HTERT RPE-1 (cell line): ENCODE results near the gene PIGB.
"Not testable (repeated sequence)": the region's sequence is repeated elsewhere in the genome, so short reads cannot be mapped to it uniquely, and the experiment has no call there.

ENCODE experiments used
- in situ Hi-C: fragments of 300-500 bp; cut with MboI; formaldehyde crosslinking; loops from 4 replicates; pipeline ENCODE4 v1.14.3; 2020; ENCODE audit warnings: low sequenced_read_pairs

The PIGB gene

DNA sequence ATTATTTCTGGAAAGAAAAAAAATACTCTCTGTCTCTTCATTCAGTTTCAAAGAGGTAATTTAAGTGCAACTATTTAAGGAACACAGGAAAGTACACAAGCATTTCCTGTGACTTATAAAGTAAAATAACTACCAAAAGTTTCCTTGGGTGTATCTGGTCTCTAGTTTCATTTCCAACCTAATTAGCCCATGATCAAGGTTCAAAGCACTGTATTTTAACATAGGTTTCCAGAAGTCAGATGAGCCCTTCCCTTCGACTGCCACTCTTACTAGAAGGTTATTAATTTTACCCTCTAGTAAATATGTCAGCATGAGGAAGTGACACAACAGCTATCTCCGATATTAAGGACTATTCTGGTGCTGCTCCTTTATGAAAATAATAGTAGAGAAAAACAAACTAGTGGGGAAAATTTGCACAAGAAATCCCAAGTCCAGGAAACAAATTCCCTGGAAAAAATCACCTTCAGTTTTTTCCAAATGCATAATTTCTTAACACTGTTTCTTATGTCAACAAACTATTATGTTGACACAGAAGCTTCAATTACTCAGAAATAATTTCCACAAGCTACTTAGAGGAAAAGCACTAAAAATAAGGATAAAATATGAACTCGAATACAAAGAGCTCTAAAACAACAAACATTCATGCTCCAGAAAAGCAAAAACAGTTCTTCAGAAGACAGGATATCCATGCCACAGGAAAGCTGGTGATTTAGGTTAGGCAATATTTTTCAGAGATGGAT is 53.8 kb downstream of the PIGB start:
- in situ Hi-C loops: no loop called here

DNA sequence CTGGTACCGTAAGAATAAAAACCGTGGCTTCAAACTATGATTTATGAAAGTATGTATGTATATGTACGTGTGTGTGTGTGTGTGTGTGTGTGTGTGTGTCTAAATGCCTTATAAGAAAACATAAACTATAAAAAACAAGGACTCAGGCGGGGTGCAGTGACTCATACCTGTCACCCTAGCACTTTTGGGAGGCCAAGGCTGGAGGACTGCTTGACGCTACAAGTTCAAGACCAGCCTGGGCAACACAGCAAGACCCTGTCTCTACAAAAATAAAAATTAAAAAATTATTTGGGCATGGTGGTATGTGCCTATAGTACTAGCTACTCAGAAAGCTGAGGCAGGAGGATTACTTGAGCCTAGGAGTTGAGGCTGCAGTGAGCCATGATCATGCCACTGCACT is 60.1 kb downstream of the PIGB start:
- in situ Hi-C loops: no loop called here

DNA sequence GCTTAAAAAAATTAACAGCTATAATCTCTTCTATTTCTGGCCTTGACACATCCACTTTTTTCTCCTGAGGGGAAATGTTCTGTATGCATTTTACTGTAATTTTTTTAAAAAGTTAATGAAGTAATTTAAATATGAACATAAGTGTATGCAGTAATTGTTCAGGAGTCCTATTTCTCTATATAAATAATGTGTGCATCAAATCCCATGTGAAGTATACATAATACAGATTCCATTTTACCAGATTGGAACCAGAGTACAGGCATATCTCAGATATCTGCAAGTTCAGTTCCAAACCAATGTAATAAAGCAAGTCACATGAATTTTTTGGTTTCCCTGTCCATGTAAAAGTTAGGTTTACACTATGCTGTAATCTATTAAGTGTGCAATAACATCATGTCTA is 62.6 kb downstream of the PIGB start:
- in situ Hi-C loops: no loop called here

DNA sequence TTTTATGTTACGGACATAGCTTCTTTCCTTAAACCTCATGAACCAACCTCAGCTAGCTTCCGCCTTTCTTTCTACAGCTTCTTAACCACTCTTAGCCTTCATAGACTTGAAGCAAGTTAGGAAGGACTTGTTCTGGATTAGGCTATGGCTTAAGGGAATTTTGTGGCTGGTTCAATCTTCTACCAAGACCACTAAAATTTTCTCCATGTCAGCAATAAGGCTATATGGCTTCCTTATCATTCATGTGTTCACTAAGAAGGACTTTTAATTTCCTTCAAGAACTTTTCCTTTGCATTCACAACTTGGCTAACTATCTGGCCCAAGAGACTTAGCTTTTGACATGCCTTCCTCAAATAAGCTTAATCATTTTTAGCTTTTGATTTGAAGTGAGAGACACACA is 64.7 kb downstream of the PIGB start:
- in situ Hi-C loops: no loop called here

DNA sequence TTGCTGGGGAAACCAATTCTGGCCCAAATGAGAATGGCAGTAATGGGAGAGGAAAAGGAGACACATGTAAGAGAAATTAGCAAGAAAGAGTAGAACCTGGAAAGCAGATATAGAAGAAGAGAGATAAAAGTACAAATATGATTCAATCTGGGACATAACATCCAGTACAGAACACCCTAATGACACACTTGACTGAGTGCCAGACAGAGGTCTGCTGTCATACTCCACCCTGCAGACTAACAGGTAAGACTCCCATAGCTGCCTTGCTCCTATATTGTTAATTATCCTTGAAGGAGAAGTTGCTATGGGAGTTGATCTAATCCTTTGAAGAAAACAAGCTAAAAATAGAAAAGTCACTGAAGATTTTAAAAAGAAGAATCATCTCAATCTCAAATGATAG is 68.0 kb downstream of the PIGB start:
- in situ Hi-C loops: no loop called here

DNA sequence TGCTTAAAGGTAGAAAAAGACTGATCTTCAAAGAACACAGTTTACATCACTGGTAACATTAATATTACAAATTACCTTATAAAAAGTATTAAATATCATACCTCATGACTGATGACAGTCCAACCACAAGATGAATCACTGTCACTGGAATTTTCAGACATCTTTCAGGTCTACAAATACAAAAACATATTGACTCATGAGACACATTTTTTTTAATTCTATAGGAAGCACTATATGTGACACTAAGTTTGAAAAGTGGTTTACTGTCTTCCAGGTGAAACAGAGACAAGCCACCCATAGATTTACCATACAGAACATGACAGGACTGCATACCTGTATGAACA is 70.2 kb downstream of the PIGB start:
- in situ Hi-C loops: no loop called here

DNA sequence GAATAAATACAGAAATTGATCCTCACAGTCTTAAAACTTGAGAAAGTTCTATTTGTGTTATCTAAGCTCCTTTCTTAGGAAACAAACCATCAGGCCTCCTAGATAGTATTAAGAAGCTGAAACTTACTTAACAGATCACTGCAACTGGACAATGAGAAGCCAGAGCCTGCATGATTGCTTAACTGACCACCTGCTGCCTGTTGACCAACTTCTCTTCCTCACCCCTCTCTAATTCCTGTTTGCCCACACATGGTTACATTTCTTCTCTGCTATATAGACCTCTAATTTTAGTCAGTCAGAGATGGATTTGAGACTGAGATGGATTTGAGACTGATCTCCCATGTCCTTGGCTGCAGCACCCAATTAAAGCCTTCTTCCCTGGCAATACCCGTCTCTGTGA is 75.7 kb downstream of the PIGB start:
- in situ Hi-C loops: no loop called here

DNA sequence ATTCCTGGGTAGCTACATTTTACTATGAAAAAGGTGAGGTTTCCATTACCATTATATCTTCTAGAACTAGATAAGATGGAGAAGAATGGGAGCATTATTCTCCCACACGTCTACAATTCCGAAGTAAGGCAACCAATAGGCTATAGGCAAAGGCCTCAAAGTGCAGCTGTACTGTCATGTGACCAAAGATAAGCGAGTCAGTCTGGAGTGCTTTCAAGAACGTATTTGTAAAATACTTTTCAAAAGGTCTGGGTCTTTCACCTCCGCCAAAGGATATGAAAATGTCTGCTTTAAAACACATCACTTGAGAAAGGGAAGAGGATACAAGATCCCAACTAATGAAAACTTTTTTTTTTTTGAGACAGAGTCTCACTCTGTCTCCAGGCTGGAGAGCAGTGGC is 79.2 kb downstream of the PIGB start:
- in situ Hi-C loops: no loop called here

DNA sequence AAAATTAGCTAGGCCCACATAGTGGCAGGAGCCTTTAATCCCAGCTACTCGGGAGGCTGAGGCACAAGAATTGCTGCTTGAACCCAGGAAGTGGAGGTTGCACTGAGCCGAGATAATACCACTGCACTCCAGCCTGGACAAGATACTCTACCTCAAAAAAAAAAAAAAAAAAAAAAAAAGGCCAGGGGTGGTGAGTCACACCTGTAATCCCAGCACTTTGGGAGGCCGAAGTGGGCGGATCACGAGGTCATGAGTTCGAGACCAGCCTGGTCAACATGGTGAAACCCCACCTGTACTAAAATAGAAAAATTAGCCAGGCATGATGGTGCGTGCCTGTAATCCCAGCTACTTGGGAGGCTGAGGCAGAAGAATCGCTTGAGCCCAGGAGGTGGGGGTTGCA is 81.0 kb downstream of the PIGB start:
- in situ Hi-C loops: not testable (repeated sequence)

DNA sequence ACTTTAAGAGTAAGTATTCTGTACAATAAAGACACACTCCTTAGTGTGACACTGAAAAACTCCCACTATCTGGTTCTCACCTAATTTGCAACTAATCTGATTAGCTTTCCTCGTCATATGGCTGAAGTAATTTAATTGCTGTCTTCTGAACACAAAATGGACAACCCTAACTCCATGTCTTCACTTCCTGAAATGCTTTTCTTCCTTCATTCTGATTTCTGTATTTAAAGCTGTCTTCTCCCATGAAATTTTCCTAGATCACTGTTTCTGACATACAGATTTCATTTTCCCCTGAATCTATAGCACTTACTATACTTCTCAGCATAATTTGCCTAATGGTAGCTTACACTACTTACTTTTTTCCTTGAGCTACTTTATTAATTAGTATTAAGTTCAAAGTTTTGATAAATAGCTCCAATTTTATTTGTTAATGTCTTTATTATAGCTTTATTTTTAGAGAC is 82.8 kb downstream of the PIGB start:
- in situ Hi-C loops: no loop called here

DNA sequence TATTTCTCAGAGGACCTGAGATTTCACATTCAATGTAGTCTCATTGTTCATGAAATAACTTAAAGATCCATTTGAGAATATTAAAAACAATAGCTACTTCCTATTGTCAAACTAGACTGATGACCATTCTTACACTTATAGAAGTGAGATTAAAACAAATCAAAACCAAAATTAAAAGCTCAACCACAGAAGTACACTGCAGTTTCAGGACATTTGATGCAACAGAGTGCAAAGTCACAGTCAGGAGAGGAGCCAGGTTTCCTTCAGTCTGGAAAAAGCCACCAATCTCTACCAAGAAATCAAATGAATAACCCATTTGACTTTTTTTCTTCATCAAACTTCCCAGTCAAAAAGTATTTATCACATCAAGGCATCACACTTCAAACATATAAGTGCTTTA is 83.7 kb downstream of the PIGB start:
- in situ Hi-C loops: no loop called here

DNA sequence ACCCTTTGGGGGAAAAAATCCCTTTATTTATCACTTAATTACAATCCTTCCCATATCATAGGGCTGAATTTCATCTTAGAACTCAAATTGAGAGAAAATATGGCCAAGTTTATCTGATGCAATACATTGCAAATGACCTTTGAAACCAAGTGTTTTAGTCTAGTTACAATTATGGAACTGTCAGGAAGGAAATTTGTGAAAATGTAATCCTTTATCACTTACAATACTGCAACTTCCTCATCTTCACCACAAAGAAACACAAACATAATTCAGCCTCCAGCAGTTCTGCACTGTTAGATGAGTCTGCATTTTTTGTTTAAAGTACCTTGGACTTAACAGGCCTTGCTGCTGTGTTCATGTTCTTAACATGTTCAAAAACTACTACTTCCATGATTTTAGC is 84.5 kb downstream of the PIGB start:
- in situ Hi-C loops: no loop called here
